GM19395 (cell line): ENCODE data around the gene NRDE2.
A peak's percentile ranks its signal among the peaks of the same experiment; 100 is the strongest.

Source experiments
- ATAC-seq: cut with Tn5 transposase; IDR thresholded peaks from one replicate; pipeline ENCODE4 v1.9.1; 2021; ENCODE audit warnings: mild to moderate bottlenecking, moderate library complexity; ENCODE audit not compliant: unreplicated experiment

The NRDE2 gene

GRCh38 chr14:90331497-90332270, at the start of gene NRDE2:
TSS of gene NRDE2 (minus strand) at chr14:90331941. CDS start at chr14:90331904, 37 bp downstream.
- ATAC-seq, result peak; percentile 97

- ATAC-seq, result no peak
These were observed 49.5 kb upstream of the NRDE2 start for GRCh38 chr14:90381011-90381786.

GRCh38 chr14:90379106-90379505, 47.4 kb upstream of the NRDE2 start:
- ATAC-seq, result no peak

GRCh38 chr14:90378249-90378648, 46.5 kb upstream of the NRDE2 start:
- ATAC-seq, result no peak

GRCh38 chr14:90375934-90376333, 44.2 kb upstream of the NRDE2 start:
- ATAC-seq, result no peak

- ATAC-seq, result no peak
These were observed 43.1 kb upstream of the NRDE2 start for GRCh38 chr14:90374813-90375212.

GRCh38 chr14:90373887-90374286, 42.1 kb upstream of the NRDE2 start:
- ATAC-seq, result no peak

GRCh38 chr14:90368946-90369721, 37.4 kb upstream of the NRDE2 start:
- no peak for ATAC-seq

GRCh38 chr14:90362558-90362896, 30.8 kb upstream of the NRDE2 start:
- ATAC-seq, result no peak

GRCh38 chr14:90361865-90362557, 30.3 kb upstream of the NRDE2 start:
- ATAC-seq, result no peak

- ATAC-seq, result no peak
These were observed 26.6 kb upstream of the NRDE2 start for GRCh38 chr14:90358359-90358758.

GRCh38 chr14:90356925-90357324, 25.2 kb upstream of the NRDE2 start:
- ATAC-seq, result no peak

GRCh38 chr14:90355540-90356518, 24.1 kb upstream of the NRDE2 start:
- no peak for ATAC-seq

- ATAC-seq, result no peak
These were observed 23.0 kb upstream of the NRDE2 start for GRCh38 chr14:90354551-90355298.

GRCh38 chr14:90349739-90350138, 18.0 kb upstream of the NRDE2 start:
- no peak for ATAC-seq

GRCh38 chr14:90348270-90348669, 16.5 kb upstream of the NRDE2 start:
- no peak for ATAC-seq

GRCh38 chr14:90345239-90345557, 13.5 kb upstream of the NRDE2 start:
- ATAC-seq, result no peak

GRCh38 chr14:90344331-90345238, 12.8 kb upstream of the NRDE2 start:
- ATAC-seq, result no peak
